ENCODE results near the gene BTBD8. TPM values are rescaled to one million over a fixed set of nuclear protein-coding genes. Genes with fewer than 3 reads are reported as not detected.

The BTBD8 gene
- polyA plus RNA-seq, 1 of the 3 experiments (the other 2 are of a cell fraction): 0.62 TPM

- no peaks in the 10 kb centered on the region for H3K79me2 ChIP-seq (ENCODE audit: insufficient read depth)
- no peak for TF ChIP-seq IRF3 (IDR thresholded peaks at IDR 0.05; ENCODE audit: low read depth, low read length)
- TF ChIP-seq SIN3A (IDR thresholded peaks at IDR 0.05; ENCODE audit: borderline replicate concordance, low read depth, low read length): no peak
- TF ChIP-seq RXRA (IDR thresholded peaks at IDR 0.05; ENCODE audit: borderline replicate concordance, low read depth): no peak
- TF ChIP-seq POLR2AphosphoS5 (IDR thresholded peaks at IDR 0.05; ENCODE audit: low read depth, low read length): no peak
- no peak for TF ChIP-seq RAD21 (IDR thresholded peaks at IDR 0.05; ENCODE audit: low read length)
- no peak for TF ChIP-seq CTCF (IDR thresholded peaks at IDR 0.05)
- no peak for TF ChIP-seq FOXM1 (IDR thresholded peaks at IDR 0.05; ENCODE audit: low read depth)
- TF ChIP-seq CHD2 (IDR thresholded peaks at IDR 0.05; ENCODE audit: low read length, partially characterized antibody): no peak
- TF ChIP-seq TCF12 (IDR thresholded peaks at IDR 0.05): no peak
- no peak for TF ChIP-seq REST (IDR thresholded peaks at IDR 0.05; ENCODE audit: low read depth, low read length)
- TF ChIP-seq USF1 (IDR thresholded peaks at IDR 0.05; ENCODE audit: borderline replicate concordance, low read depth): no peak
- H4K20me1 ChIP-seq (ENCODE audit: insufficient read depth): no peaks in the 10 kb centered on the region
- no peak for DNase-seq
- H3K4me3 ChIP-seq (ENCODE audit: low read depth in 2 of 2, low read length in 1 of 2): no peak overlapping the region
- ChIA-PET POLR2A (no interaction called here), CTCF (no interaction called here)
- H3K9me2 ChIP-seq: no peaks in the 10 kb centered on the region
- H2AFZ ChIP-seq (ENCODE audit: low read depth): no peak overlapping the region
- H3K36me3 ChIP-seq (replicated peaks in 1 of 2; ENCODE audit: control insufficient read depth in 1 of 2, insufficient read depth in 2 of 2, low read length in 1 of 2): no peaks in the 10 kb centered on the region
- H3F3A ChIP-seq (replicated peaks; ENCODE audit: insufficient read depth): no peaks in the 10 kb centered on the region
- H3K9me3 ChIP-seq: no peaks in the 10 kb centered on the region
- no peaks in the 10 kb centered on the region; a peak in 1 of 4 replicates for H3K4me1 ChIP-seq (ENCODE audit: control insufficient read depth in 1 of 2, insufficient read depth in 2 of 2, low read depth in 1 of 2, low read length in 1 of 2)
- H3K9ac ChIP-seq: no peak overlapping the region
- H3K27ac ChIP-seq (ENCODE audit: low read depth in 2 of 2, low read length in 1 of 2): no peak overlapping the region
- H3K4me2 ChIP-seq: no peak overlapping the region
- no peaks in the 10 kb centered on the region for H3K27me3 ChIP-seq (ENCODE audit: insufficient read depth)
Observed at GRCh38 chr1:92134331-92134730, 54.2 kb downstream of the BTBD8 start.

All from SK-N-SH (cell line).